LHCN-M2 (cell line): Measurements from ENCODE around the gene VAV3. TPM values are rescaled to one million over a fixed set of nuclear protein-coding genes. Genes with fewer than 3 reads are reported as not detected.
"Not testable (repeated sequence)": the region's sequence is repeated elsewhere in the genome, so short reads cannot be mapped to it uniquely, and the experiment has no call there.

Experiments
- DNase-seq: peaks from one replicate; pipeline ENCODE4 v3.0.0-alpha.2; 2012; ENCODE audit warnings: low read depth
- total RNA-seq: library from RNA; depleted of rRNA; stranded (reverse); fragments of >200 nt; gene quantifications from 2 replicates; pipeline ENCODE4 v1.2.3, GENCODE V29; 2014

The VAV3 gene
- total RNA-seq, 1 experiment from 2014 or later, result 1.4 TPM

DNA sequence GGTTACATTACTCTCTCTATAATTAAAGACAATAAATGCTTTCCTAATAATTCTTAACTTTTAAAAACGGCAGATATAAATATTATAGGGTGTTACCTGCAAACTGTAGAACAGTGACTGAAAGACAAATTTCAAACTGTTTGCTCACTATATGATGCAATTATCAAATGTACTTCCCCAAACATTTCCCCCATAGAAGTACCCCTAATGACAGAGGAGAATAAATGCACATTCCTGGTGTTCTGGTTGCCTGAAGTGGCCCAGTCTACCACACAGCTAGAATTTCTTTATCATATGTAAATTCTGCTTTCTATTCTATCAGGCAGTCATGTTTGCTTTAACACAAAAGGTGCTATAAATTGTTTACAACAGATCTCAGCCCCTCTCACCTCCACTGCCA, 70.4 kb downstream of the VAV3 start:
- DNase-seq, result no peak

DNA sequence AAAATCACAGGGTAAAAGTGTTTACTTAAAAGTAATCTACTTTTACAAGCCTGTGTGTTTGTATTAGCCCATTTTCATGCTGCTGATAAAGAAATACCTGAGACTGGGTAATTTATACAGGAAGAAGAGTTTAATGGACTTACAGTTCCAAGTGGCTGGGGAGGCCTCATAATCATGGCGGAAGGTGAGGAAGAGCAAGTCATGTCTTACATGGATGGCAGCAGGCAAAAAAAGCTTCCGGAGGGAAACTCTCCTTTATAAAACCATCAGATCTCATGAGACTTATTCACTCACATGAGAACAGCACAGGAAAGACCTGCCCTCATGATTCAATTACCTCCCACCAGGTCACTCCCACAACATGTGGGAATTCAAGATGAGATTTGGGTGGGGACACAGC, 71.6 kb downstream of the VAV3 start:
- not testable (repeated sequence) for DNase-seq

DNA sequence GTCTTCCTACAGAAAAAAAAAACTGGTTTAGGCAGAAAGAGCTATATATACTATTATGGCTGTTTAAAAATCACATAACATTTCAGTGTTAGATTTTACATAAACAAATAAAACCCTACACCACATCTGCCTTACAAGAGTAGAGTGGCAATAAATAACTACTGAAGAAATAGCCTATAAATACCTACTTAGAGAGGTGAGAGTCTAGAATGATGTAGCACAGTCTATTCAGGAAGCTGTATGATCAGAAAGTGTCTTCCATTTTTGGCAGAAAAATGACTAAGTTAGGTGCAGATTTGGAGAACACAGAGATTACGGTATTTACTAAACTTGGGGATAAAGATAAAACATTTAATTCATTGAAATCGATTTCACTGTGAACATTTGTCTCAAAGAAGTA, 75.5 kb downstream of the VAV3 start:
- no peak for DNase-seq

DNA sequence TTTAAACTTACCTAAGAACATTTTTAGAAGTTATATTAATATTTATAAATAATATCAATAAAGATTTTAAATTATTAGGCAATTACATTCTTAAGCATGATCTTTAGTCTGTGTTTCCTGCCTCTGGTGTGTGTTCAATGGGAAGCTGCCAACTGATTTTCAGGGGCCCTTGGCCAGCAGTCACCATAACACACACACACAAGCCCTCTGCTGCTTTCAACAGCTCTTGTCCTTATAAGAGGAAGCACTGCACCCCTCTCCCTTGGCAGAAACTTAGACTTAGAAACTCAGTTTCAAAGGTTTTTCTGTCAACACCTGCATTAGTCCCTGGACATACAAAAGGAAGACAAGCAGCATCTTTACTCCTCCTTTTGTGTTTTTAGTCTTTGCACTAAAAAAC, 81.4 kb downstream of the VAV3 start:
- DNase-seq, result no peak

DNA sequence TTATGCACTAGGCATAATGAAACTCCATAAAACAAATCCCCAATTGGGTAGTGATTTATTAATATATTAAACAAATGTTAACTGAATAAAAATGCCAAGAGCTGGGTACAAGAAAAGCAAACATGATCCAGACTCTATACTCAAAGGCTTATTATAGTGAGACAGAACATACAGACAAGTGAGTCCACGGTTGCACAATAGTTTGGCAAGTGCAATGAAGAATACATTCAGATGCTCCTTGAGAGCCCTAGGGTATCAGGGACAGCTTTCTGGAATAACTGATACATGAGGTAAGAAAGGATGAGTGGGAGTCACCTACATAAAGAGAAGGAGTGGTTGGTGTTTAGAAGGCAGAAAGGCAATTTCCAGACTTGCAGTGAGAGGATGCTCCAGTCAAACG, 85.1 kb downstream of the VAV3 start:
- DNase-seq, result no peak

DNA sequence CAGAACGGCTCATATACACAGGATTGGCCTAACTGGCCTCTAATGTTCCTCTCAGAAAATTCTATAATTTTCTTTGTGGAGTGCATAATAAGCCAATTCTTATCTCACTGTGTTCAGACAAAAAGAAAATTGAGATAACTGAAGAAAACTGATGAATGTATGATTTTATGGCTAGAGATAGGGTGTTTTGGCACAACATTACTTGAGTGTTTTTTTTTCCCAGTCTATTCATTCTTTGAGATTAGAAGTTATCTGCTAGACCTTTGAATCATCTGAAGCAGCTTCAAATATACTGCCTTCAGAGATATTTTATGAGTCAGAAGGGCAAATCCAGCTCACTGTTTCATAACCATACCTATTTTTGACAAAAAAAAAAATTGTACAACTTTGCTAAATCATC, 85.6 kb downstream of the VAV3 start:
- peak; percentile 15 for DNase-seq

DNA sequence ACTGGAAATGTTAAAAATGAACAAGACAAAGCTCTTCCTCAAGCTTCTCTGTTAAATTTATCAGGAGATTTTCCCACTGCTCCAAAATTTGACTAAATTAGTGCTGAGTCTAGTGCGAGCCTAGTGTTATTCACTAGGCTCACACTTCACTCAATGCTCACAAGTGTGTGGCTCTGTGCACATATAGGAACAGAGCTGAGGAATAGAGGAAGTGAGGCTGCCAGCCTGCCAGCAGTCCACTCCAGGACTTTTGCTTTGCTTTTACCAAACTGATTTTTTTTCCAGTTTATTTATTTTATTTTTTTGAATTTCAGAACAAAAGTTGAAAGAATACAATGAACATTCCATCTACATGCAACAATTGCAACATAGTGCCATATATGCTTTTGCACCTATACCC, 87.2 kb downstream of the VAV3 start:
- DNase-seq, result no peak

DNA sequence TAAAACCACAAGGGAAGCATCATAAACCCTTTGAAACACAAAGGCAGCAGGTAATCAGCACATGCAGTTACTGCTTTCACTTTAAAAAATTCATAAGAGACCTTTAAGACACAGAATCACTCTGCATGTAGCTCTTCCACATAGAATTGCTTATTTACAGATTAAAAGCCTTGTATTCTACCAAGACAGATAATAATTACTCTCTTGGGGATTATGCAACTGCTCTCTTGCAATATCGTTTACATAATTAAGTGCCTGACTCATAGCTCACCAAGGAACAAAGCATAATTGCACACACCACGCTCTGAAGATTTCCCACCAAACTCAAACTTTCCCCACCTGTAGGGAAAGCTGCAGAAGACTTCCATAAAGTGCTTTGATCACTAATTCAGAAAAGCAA, 87.9 kb downstream of the VAV3 start:
- peak; percentile 76 for DNase-seq

DNA sequence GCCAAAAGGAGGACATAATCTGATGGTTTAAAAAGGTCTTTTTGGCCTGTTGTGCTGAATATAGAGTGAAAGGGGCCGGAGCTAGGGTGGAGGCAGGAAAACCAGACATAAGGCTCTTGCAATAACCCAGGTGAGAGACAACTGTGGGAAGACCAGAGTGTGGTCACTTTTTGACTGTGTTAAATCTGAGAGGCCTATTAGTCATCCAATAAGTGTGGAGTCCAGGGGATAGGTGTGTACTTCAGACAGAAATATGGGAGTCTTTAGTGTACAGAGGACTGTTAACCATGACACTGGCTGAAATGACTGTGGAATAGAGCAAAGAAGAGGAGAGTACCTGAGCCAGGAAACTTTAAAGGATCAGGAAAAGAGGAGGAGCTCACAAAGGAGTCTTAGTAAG, 89.3 kb downstream of the VAV3 start:
- no peak for DNase-seq

DNA sequence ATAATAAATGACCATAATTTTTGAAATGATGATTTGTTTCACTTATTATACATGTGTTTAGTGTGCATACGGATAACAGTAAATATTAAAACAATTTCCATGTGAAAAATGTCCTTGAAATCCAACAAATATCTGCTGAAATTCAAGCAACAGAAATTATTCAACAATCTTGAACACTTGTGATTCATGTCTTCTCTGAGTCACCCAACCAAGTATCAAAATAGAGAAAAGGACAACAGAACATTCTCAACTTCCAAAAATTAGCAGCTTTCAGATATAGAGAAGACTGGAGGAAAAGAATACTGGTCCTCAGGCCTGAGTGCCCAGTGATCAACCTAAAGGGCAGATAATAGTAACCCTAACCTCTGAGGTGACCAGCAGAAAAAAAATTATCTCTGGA, 90.8 kb downstream of the VAV3 start:
- peak; percentile 54 for DNase-seq

DNA sequence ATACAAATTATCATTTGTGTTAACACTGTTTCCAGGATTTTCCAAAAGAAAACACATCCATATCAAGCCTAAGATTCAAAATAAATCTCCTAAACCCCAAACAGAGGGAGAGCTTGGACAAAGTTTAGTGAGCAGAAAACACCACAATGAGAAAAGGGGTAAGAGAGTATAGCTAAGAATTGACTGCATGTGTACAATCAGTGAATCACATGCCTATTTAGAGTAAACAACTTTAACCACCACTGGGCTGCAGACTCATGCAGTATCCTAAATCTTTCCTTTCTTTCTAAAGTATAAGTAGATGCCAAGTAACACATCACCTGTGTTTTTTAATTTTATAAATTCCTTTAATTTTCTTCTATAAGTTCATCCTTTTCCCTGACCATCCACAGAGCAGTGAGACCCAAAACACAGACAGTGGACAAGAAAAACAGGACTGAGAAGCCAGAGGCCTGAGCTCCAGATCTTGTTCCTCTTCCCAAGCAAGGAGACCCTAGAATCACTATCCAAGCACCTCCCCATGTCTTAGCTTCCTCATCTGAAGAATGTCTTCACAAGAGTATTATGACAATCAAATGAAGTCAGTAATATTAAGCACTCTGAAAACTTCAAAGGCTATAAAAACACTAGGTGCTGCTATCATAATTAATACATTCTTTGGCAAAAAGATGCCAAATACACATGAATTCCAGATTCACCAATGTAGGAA, 93.1 kb downstream of the VAV3 start:
- DNase-seq, result no peak

DNA sequence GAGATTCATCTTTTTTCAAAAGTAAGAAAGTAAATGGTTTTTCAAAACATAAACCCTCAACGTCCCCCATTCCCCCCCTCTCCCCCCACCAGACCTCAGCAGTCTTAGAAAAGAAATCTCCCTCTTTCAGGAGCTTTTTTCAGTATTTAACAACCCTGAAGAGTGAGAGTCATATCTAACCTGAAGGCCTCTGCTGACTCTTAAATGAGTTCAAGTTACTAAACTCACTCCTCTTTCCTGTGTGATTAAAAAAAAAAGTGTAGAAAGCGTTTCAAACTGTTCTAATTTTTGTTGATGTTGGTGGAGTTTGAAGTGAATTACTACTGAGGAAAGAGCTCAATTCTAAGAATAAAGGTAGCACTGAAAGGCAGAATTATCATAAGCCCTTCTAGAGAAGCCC, 93.7 kb downstream of the VAV3 start:
- no peak for DNase-seq

DNA sequence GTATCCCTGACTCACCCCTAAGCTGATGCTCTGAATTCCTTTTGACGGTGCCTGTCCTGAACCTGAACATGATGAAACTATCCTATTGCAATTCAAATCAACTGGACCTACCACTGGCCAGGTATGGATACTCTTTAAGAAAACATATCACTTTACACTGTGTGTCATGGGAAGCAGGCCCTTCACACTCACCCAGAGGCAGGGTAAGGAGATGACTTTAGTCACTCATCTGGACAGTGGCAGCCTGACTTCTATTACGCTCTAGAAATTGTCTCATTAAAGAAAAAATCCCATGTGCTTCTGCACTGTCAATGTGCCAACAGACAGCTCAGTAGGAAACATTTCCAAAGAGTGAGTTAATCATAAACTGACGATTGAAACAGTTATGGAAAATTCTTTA, 94.3 kb downstream of the VAV3 start:
- peak; percentile 16 for DNase-seq

DNA sequence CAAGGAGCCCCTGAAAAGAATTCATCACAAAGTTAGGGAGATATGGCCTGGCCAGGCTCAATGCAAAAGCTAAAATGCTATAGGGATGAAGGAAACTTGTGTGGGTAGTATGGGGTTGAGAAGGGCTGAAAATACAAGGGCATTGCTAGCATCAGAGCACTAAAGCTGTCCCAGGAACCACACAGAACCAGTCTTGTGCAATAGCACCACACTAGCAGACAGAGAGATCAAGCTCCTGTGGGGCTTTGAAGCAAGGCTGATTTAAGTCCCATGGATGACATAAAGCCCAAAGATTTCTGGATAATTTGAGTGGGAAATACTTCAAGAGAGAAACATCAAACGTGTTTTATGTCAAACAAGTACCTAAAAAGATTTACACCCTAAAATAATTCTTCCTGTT, 97.1 kb downstream of the VAV3 start:
- DNase-seq, result no peak

DNA sequence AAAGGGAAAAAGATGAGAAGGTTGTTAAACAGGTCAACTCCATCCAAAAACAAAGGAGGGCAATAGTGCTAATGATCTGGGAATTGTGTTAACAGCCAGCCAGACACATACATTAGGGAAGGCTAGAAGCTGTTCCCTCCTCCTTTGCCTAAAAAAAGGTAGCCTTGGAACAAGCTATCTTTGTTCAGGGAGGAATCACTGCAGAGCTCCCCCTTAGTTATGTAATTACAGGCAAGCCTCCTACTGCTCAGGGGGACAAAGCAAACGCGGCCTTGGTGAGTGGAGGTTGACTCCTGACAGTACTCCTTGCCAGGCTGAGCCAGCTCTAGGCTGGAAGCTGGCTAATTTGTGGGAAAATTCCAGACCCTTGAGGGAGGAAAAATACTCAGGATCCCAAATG, 97.6 kb downstream of the VAV3 start:
- DNase-seq, result no peak

DNA sequence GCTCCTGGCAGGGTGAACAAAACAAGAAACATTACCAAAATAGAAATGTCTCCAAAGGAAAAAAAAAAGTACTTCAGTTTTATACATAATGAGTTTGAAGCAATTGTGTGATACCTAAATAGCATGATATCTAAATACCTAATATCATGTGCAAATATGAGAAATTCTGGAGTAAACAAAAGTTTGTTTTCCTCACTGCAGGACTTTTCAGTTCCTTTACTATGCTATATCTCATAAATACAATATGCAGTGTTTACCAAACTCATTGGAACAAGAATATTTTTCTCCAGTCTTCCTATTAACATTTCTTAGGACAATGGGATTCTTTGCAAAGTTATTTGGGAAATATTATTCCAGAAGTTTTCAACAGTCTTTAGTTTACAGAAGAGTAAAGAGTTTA, 98.1 kb downstream of the VAV3 start:
- DNase-seq, result no peak

DNA sequence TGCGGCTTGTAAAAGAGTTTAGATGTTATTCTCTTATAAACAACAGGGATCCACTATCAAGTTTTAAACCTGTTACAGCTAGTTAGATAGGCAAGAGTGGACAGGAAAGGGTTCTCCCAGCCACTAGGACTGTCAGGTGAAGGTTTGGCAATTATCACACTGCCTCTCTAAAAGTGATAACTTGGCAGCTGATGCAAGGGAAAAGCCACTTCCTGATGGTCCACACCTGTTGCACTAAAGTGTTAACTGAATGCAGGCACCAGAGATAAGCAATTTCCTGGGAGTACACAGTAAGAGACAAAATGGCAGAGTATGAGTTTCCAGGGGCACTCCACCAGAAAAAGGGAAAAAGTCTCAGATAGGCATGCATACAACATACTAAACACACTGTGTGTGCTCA, 99.4 kb downstream of the VAV3 start:
- no peak for DNase-seq

DNA sequence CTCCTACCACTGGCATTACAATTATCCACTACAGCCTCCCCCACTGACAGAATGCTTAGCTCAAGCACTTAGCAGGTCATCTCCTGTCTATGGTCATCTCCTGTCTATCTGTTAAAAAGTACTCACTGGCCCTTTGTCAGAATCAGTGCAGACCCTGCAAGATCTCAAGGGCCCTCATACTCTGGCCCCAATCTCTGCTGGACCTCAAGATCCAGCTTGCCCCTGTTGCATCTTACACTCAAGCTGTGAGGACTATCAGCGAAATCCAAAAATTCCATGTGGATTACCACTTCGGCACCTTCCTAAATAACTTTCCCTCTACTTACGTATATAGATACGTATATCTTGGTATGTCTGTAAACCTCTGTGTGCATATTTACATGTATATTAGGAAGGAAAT, 101.6 kb downstream of the VAV3 start:
- no peak for DNase-seq

DNA sequence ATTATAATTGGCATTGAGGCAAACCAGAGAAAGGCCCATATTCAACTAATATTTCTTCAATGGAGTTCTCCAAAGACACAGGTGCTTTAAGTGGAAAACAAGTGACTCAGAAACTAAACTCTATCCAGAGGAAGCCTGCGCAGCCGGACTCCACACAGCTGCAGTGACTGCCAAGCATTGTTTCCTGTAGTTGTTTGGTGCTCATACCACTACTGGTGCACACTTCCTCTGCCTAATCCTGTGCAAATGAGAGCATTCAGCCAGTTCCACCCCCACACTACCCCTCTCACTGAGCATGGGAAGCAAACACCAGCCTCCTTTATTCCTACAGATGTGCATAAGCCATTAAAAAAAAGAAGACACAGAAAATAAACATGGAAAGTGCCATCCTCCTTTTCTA, 102.9 kb downstream of the VAV3 start:
- no peak for DNase-seq

DNA sequence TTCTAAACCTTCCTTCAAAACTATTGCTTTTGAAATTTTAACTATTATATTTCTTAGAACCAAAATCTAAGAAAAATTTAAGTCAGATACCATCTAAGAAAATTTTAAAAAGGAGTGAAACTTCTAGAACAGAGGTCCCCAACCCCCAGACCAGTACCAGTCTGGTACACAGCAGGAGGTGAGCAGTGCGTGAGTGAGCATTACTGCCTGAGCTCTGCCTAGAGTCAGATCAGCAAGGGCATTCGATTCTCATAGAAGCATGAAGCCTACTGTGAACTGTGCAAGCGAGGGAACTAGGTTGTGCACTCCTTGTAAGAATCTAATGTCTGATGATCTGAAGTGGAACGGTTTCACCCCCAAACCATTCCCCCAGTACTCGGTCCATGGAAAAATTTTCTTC, 106.7 kb downstream of the VAV3 start:
- DNase-seq, result no peak

DNA sequence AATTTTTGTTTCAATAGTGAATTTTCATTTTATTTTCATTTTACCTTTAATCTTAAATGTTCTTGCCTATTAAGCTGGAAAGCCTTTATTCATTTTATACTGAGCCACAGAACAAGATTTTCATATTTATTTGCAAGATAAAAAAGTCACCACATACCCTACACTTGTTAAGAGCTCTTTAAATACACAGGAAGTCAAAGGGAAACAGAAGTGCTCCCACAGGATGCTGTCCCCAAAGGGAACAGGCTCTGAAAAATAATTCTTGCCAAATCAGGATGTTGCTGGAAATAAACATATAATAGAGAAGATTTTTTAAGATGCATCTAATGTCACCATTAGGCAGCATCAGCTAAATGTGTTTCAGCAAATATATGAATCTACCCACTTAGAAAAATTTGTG, 113.6 kb downstream of the VAV3 start:
- no peak for DNase-seq

DNA sequence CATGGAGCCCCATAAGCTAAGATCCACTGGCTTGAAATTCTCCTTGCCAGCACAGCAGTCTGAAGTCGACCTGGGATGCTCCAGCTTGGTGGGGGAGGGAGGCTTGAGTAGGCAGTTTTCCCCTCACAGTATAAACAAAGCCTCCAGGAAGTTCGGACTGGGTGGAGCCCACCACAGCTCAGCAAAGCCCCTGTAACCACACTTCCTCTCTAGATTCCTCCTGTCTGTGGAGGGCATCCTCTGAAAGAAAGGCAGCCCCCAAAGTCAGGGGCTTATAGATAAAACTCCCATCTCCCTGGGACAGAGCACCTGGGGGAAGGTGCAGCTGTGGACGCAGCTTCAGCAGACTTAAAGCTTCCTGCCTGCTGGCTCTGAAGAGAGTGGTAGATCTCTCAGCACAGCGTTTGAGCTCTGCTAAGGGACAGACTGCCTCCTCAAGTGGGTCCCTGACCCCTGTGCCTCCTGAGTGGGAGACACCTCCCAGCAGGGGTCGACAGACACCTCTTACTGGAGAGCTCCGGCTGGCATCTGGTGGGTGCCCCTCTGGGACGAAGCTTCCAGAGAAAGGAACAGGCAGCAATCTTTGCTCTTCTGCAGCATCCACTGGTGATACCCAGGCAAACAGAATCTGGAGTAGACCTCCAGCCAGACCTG, 120.3 kb downstream of the VAV3 start:
- not testable (repeated sequence) for DNase-seq

DNA sequence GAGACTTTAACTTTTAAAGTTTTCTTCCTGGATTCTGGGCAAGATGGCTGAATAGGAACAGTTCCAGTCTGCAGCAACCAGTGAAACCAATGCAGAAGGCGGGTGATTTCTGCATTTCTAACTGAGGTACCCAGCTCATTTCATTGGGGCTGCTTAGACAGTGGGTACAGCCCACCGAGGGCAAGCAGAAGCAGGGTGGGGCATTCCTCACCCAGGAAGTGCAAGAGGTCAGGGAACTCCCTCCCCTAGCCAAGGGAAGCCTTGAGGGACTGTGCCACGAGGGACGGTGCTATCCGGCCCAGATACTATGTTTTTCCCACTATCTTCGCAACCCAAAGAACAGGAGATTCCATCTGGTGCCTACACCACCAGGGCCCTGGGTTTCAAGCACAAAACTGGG, 121.0 kb downstream of the VAV3 start:
- DNase-seq, result no peak

DNA sequence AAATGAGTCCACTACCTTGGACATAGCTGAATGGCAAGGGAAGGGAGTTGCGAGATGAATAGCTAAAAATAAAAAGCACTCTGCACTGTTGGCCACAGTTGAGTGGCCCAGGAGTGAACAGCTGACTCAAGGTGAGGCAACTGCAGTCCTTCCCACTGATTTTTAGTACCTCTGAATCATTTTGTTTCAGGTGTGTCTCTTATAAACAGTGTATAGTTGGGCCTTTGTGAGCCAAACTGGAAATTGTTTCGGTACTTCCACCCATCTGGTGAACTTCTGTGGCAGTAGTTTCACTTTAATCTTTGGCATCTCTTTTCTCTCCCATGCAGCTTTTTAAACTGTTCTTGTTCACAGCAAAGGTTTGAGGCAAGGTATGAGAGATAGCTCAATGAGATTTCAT, 122.7 kb downstream of the VAV3 start:
- no peak for DNase-seq
